H1 (cell line): ENCODE data around the gene AFG1L. TPM values are rescaled to one million over a fixed set of nuclear protein-coding genes. Genes with fewer than 3 reads are reported as not detected.

Experiments
- ATF2 ChIP-seq: IDR thresholded peaks from 2 replicates; pipeline ENCODE4 v1.6.1; 2012; ENCODE audit warnings: low read length, inconsistent platforms
- BCL11A ChIP-seq, 2 experiments: IDR thresholded peaks; one replicate each; pipeline ENCODE4 v1.6.1; 2011; ENCODE audit warnings: low read depth in 2 of 2, low read length in 2 of 2, mild to moderate bottlenecking in 2 of 2
- CHD7 ChIP-seq: fragments of 300-600 bp; sonication (generic); IDR thresholded peaks from 2 replicates; pipeline ENCODE4 v1.7.1; 2012; ENCODE audit warnings: low read length, moderate library complexity, mild to moderate bottlenecking, inconsistent platforms; ENCODE audit not compliant: insufficient replicate concordance
- KDM1A ChIP-seq: fragments of 200-600, 300-600 bp; sonication (generic); IDR thresholded peaks from 2 replicates; pipeline ENCODE4 v1.7.1; 2016; ENCODE audit warnings: mild to moderate bottlenecking, low read length, borderline replicate concordance
- NANOG ChIP-seq: IDR thresholded peaks from 2 replicates; pipeline ENCODE4 v1.6.1; 2011; ENCODE audit warnings: low read length, low read depth, mild to moderate bottlenecking, inconsistent platforms; ENCODE audit not compliant: insufficient read depth, poor library complexity, severe bottlenecking
- polyA plus RNA-seq, 7 experiments: library from polyadenylated mRNA; depleted of rRNA in 3 of 7; stranded (reverse) in 5 of 7; unstranded in 2 of 7; fragments of >200 nt in 5 of 7; fragments of 200-250 nt in 2 of 7; gene quantifications; 1 replicate in 5 of 7; 2 replicates in 1 of 7; 4 replicates in 1 of 7; pipeline versions ENCODE4 v1.2.1 to v1.2.3, GENCODE V29; 2011 to 2013; ENCODE audit warnings: missing spikeins in 2 of 7, mixed read lengths in 2 of 7
- total RNA-seq: library from RNA; stranded (reverse); fragmentation: NEBNext Ultra II Directional; extraction: Animal tissue kit (Norgen Biotek cat#: 25700); gene quantifications from 2 replicates; pipeline ENCODE4 v1.2.1, GENCODE V29; 2021

Gene AFG1L
- total and polyA plus RNA-seq, 2 of the 8 experiments (the other 6 are each of a cell fraction or from before 2014, with no cell fraction given) = 0.98 to 5.7 TPM

- TF ChIP-seq NANOG (no peak), KDM1A (no peak), BCL11A (IDR thresholded peaks at IDR 0.05; ENCODE audit: low read depth in 2 of 2, low read length in 2 of 2) (no peak), CHD7 (no peak), ATF2 (no peak)
Observed at GRCh38 chr6:108566406-108566805, 271.6 kb downstream of the AFG1L start (continued).
